T-helper 1 cell treated with Interleukin-12 subunit alpha and Interleukin-12 subunit beta and Interleukin-4 antibody, amounts not matched to agents 30 μg/mL and 1 μg/mL, for 36 hours (primary cell): Measurements from ENCODE around the gene CACNB3.
"Not testable (repeated sequence)": the region's sequence is repeated elsewhere in the genome, so short reads cannot be mapped to it uniquely, and the experiment has no call there.

Experiments used
- H3K27ac Mint-ChIP-seq: one replicate; pipeline ENCODE4 v1.8.0; 2021; ENCODE audit warnings: mild to moderate bottlenecking, mixed read lengths
- H3K27me3 Mint-ChIP-seq: one replicate; pipeline ENCODE4 v1.8.0; 2021; ENCODE audit warnings: low read depth, mixed read lengths
- H3K36me3 Mint-ChIP-seq: one replicate; pipeline ENCODE4 v1.8.0; 2021; ENCODE audit warnings: low read depth, mixed read lengths
- H3K4me1 Mint-ChIP-seq: one replicate; pipeline ENCODE4 v1.8.0; 2021; ENCODE audit warnings: low read depth, mixed read lengths
- H3K4me3 Mint-ChIP-seq: one replicate; pipeline ENCODE4 v1.8.0; 2021; ENCODE audit warnings: mild to moderate bottlenecking, moderate library complexity, mixed read lengths
- H3K9me3 Mint-ChIP-seq: one replicate; pipeline ENCODE4 v1.8.0; 2021; ENCODE audit warnings: mixed read lengths

CACNB3 gene

GRCh38 chr12:48851883-48852733 lies 33.8 kb downstream of the CACNB3 start, which contains the start of gene DDX23:
Gene DDX23 (minus strand): TSS chr12:48852163. CDS start chr12:48845782, 6,381 bp downstream.
- Mint-ChIP-seq H3K4me3 (peak within 1 kb of the TSS; percentile 98), H3K4me1 (peaks cover 31% of the 10 kb centered on the region), H3K27ac (peak within 1 kb of the TSS; percentile 95), H3K27me3 (no peaks in the 10 kb centered on the region), H3K36me3 (peaks cover 15% of the 10 kb centered on the region), H3K9me3 (no peaks in the 10 kb centered on the region)

- peaks cover 15% of the 10 kb centered on the region for H3K36me3 Mint-ChIP-seq
- H3K4me1 Mint-ChIP-seq = peaks cover 31% of the 10 kb centered on the region
- H3K27me3 Mint-ChIP-seq = no peaks in the 10 kb centered on the region
- H3K4me3 Mint-ChIP-seq = peak overlapping the region; percentile 98
- H3K27ac Mint-ChIP-seq = peak overlapping the region; percentile 95
- no peaks in the 10 kb centered on the region for H3K9me3 Mint-ChIP-seq
Observed at GRCh38 chr12:48852734-48853688, 34.7 kb downstream of the CACNB3 start.

DNA sequence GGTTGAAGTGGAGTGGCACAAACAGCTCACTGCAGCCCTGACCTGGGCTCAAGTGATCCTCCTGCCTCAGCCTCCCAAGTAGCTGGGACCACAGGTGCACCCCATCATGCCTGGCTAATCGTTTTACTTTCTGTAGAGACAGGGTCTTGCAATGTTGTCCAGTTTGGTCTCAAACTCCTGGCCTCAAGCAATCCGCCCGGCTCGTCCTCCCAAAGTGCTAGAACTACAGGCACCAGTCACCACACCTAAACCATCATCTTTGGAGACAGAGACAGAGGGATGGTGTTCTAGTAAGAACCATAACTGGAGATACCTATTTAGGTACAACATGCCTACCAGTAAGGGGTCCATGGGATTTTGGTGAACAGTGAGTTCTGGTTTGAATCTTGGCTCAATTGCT lies 36.2 kb downstream of the CACNB3 start:
- no peaks in the 10 kb centered on the region for H3K27me3 Mint-ChIP-seq
- H3K36me3 Mint-ChIP-seq = peaks cover 15% of the 10 kb centered on the region
- H3K4me1 Mint-ChIP-seq = peaks cover 29% of the 10 kb centered on the region
- no peak overlapping the region for H3K4me3 Mint-ChIP-seq
- no peak overlapping the region for H3K27ac Mint-ChIP-seq
- no peaks in the 10 kb centered on the region for H3K9me3 Mint-ChIP-seq

- H3K27ac Mint-ChIP-seq, H3K9me3 Mint-ChIP-seq, H3K27me3 Mint-ChIP-seq, H3K4me3 Mint-ChIP-seq: not testable (repeated sequence)
- peaks cover 26% of the 10 kb centered on the region for H3K4me1 Mint-ChIP-seq
- peaks cover 12% of the 10 kb centered on the region for H3K36me3 Mint-ChIP-seq
Observed at GRCh38 chr12:48854932-48855331, 36.6 kb downstream of the CACNB3 start.

- H3K4me3 Mint-ChIP-seq = no peak overlapping the region
- peaks cover 12% of the 10 kb centered on the region for H3K36me3 Mint-ChIP-seq
- no peak overlapping the region for H3K27ac Mint-ChIP-seq
- H3K4me1 Mint-ChIP-seq = peaks cover 12% of the 10 kb centered on the region
- H3K27me3 Mint-ChIP-seq = no peaks in the 10 kb centered on the region
- H3K9me3 Mint-ChIP-seq = no peaks in the 10 kb centered on the region
Observed at GRCh38 chr12:48856379-48856778, 38.1 kb downstream of the CACNB3 start.

DNA sequence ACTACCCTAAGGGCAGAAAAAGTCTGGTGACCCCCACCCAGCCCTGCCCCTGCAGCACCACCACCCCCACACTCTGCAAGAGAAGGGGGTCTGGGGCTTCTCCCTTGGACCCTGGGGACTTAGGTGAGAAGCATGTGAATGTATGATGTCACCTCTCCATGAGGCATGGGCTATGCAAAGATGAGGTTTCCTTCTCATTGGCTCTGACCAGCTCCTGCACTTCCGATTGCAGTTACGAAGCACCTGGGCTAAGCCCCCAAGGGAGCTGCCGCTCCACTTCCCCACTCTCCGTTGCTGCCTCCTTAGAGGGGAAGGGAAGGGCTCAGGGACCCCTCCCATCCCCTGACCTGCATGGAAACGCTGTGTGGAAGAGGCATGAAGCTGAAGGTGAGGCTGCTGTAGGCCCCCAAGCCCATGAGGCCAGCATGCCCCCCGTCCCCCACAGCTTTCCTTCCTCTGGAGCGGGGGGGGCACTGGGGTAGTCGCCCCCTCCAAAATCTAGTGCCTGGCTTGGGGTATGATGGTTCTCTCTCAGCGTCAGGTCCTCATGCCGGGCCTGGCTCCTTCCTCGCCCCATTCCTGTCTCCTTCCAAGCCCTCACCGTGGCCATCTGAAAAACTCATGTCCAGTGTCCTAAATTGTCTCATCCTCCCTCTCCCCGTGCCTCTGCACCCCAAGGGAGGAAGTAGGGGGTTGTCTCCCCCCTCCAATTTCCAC lies 39.1 kb downstream of the CACNB3 start:
- Mint-ChIP-seq H3K27ac (no peak overlapping the region), H3K27me3 (no peaks in the 10 kb centered on the region), H3K4me1 (peaks cover 10% of the 10 kb centered on the region), H3K4me3 (no peak overlapping the region), H3K9me3 (no peaks in the 10 kb centered on the region), H3K36me3 (peaks cover 14% of the 10 kb centered on the region)

DNA sequence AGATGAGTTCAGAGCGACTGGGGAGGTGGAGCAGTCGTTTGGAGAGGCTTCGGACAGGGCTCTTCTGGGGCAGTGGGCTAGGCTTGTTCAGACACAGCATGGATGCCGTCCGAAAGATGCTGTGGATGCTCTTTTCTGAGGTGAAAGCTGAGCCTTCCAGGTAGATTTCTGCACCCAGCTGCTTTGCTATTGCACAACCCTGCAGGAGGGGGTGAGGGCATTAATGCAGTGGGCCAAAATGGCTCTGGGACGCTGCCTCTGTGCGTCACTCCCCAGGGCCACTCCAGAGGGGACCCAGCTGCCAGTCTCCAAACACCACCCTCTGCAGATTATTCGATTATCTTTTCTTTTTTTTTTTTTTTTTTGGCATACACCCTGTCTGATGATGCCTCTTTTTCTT lies 39.7 kb downstream of the CACNB3 start:
- no peaks in the 10 kb centered on the region for H3K9me3 Mint-ChIP-seq
- H3K27me3 Mint-ChIP-seq = no peaks in the 10 kb centered on the region
- no peak overlapping the region for H3K4me3 Mint-ChIP-seq
- H3K36me3 Mint-ChIP-seq = peaks cover 14% of the 10 kb centered on the region
- no peak overlapping the region for H3K27ac Mint-ChIP-seq
- peaks cover 6% of the 10 kb centered on the region for H3K4me1 Mint-ChIP-seq

DNA sequence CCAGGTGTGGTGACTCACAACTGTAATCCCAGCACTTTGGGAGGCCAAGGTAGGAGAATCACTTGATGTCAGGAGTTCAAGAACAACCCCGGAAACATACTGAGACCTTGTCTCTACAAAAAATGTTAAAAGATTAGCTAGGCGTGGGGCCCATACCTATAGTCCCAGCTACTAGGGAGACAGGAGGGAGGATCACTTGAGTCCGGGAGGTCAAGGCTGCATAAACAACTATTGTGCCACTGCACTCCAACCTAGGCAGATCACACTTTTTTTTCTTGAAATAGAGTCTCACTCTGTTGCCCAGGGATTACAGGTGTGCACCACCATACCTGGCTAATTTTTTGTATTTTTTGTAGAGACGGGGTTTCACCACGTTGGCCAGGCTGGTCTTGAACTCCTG lies 41.3 kb downstream of the CACNB3 start:
- no peak overlapping the region for H3K4me3 Mint-ChIP-seq
- H3K27me3 Mint-ChIP-seq = peaks cover 9% of the 10 kb centered on the region
- no peak overlapping the region for H3K27ac Mint-ChIP-seq
- H3K36me3 Mint-ChIP-seq = peaks cover 19% of the 10 kb centered on the region
- no peaks in the 10 kb centered on the region for H3K9me3 Mint-ChIP-seq
- peaks cover 9% of the 10 kb centered on the region for H3K4me1 Mint-ChIP-seq

- H3K4me3 Mint-ChIP-seq, H3K27ac Mint-ChIP-seq, H3K9me3 Mint-ChIP-seq: not testable (repeated sequence)
- peaks cover 15% of the 10 kb centered on the region for H3K4me1 Mint-ChIP-seq
- peaks cover 10% of the 10 kb centered on the region for H3K27me3 Mint-ChIP-seq
- H3K36me3 Mint-ChIP-seq = peaks cover 19% of the 10 kb centered on the region
Observed at GRCh38 chr12:48860236-48860635, 41.9 kb downstream of the CACNB3 start.

- Mint-ChIP-seq H3K9me3 (no peaks in the 10 kb centered on the region), H3K4me3 (no peak overlapping the region), H3K27ac (no peak overlapping the region), H3K4me1 (peaks cover 21% of the 10 kb centered on the region), H3K36me3 (peaks cover 19% of the 10 kb centered on the region), H3K27me3 (peaks cover 10% of the 10 kb centered on the region)
Observed at GRCh38 chr12:48861111-48861510, 42.8 kb downstream of the CACNB3 start.

DNA sequence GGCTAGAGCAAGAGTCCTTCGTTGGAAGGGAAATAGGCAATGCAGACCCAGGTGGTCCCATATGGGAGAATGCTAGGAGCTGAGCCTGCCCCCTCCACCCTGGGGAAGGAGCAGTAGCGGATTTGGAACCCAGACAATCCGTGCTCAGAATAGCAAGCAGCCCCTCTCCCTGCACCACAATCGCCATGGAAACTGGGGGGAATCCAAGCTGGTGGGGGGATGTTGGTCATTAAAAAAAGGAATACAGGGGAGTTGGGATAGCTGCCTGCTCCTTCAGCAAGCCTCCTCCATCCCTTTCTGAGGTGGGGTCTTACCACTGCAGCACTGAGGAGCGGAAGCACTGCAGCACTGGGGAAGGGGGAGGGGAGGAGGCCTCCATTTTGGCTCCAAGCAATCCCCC lies 44.5 kb downstream of the CACNB3 start:
- Mint-ChIP-seq H3K9me3 (no peaks in the 10 kb centered on the region), H3K4me3 (no peak overlapping the region), H3K27ac (no peak overlapping the region), H3K4me1 (peaks cover 23% of the 10 kb centered on the region), H3K36me3 (peaks cover 19% of the 10 kb centered on the region), H3K27me3 (peaks cover 10% of the 10 kb centered on the region)

DNA sequence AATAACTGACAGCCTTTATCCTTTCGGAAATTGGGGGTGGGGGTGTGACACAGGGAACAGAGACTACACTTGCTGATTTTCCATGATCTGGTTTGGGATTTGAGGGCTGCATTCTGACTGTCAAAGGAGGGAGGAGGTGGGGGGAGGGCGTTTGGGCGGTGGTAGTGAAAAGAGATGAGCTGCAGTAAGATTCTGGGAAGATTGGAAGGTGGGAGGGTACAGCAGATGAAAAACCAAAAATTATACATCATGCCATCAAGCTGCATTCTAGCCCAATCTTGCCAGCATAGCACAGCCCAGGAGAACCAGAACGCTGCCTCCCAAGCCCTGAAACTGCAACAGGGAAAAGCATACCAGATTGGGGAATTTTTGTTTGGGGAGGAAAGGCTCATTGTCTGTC lies 45.0 kb downstream of the CACNB3 start:
- H3K36me3 Mint-ChIP-seq = peaks cover 18% of the 10 kb centered on the region
- H3K9me3 Mint-ChIP-seq = no peaks in the 10 kb centered on the region
- peaks cover 23% of the 10 kb centered on the region for H3K4me1 Mint-ChIP-seq
- H3K27me3 Mint-ChIP-seq = peaks cover 10% of the 10 kb centered on the region
- no peak overlapping the region for H3K4me3 Mint-ChIP-seq
- no peak overlapping the region for H3K27ac Mint-ChIP-seq

DNA sequence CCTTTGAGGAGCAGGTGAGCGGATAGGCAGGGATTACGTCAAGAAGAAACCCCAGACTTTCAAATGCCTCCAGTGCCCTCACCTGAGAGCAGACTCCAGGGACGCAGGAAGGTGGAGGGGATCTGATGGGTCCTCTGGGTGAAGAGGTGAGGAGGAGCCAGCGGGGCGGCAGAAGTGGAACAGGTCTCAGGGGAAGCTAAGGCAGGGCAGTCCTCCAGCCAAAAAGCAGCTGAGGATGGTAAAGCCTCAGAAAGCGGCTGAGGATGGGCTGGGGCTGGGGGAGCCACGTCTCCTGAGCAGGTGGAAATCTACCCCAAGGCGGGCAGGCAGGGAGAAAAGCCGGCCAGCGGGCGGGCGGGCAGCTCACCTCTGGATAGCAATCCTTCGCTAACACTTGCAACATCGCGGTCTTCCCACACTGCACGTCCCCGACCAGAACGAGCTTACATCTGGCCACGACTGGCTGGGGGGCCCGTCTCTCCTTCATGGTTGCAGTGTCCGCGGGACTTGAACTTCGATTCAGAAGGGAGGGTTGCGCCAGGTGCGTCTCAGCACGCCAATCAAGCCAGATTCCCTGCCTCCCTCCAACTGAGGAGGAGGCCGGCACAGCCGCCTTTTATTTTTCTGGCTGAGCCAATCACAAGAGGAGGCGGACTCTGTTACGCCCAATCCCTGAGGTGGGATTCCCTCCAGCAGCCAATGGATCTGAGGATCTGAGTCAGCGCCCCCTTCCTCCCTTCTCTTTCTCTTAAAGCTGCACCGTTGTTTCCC lies 47.2 kb downstream of the CACNB3 start, which contains the start of gene RND1:
RND1 (minus strand) TSS at position 590 of the 771 bp plus-strand sequence; CDS start at position 487, 103 bp downstream.
- Mint-ChIP-seq H3K27ac (peak within 1 kb of the TSS; percentile 85), H3K4me1 (peaks cover 23% of the 10 kb centered on the region), H3K4me3 (peak within 1 kb of the TSS; percentile 94), H3K9me3 (no peaks in the 10 kb centered on the region), H3K27me3 (peaks cover 10% of the 10 kb centered on the region), H3K36me3 (peaks cover 17% of the 10 kb centered on the region)
